GM15510 (cell line): ENCODE data around the gene CD79A.

Experiments used
- POLR2A ChIP-seq: IDR thresholded peaks from 3 replicates; pipeline ENCODE4 v1.6.1; 2011; ENCODE audit warnings: borderline replicate concordance; ENCODE audit not compliant: insufficient read length; ENCODE audit errors: extremely low read depth

The CD79A gene

GRCh38 chr19:41859618-41860418 is 17.3 kb upstream of the CD79A start, which contains the start of gene RPS19:
RPS19 (plus strand) TSS chr19:41860255; CDS start chr19:41860775, 520 bp downstream.
- TF ChIP-seq POLR2A = peak; percentile 89

DNA sequence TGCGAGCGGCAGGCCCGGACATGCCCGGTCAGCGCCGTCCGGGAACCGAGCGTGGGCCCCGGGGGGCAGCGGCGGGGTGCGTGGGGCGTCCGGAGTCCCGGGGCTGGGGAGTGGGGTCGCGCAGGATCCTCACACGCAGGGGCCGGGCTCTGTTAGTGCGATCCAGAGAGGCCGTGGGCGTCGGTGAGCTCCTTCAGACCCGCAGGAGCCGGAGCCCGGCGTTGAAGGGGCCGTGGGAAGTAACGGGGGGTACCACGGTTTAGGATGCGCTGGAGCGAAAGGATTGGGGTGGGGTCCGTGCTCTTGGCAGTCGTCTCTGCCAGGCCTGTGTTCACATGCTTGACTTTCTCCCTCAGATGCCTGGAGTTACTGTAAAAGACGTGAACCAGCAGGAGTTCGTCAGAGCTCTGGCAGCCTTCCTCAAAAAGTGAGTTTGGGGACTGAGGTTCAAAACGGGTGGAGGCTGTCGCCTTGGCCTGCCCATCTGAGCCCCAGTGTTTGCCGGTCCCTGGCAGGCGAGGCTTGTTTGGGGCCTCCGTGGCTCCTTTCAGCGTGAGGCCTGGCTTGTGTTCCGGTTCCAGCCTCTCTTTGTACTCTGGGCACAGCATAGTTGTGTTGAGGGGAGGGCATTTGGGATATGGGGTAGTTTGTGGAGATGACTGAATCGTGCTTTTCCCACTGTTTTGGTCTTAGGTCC is 16.5 kb upstream of the CD79A start:
- no peak for TF ChIP-seq POLR2A

DNA sequence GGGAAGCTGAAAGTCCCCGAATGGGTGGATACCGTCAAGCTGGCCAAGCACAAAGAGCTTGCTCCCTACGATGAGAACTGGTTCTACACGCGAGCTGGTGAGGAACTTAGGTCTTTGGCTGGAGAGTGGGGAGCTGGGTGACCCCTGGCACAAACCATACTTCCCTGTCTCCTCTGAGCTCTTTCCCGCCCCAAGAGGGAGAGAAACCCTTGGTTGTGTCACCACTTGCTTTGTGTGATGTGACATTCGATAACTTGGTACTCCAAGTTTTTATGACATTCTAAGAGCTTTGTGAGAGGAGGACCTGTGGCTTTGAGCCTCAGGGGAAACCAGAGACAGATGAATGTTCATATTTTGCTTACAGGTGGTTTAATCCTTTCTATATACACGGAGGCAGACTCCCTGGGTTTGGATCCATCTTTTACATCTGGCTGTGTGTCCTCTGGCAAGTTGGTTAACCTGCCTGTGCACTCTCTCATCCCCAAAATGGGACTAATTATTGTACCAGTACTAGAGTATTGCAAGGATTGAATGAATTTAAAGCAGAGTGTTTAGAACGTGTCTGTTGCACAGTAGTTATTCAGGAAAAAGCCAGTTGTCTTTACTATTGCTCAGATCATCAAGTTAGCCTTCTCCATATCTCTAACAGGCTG is 15.8 kb upstream of the CD79A start:
- no peak for TF ChIP-seq POLR2A

- TF ChIP-seq POLR2A = no peak
These were observed 15.2 kb upstream of the CD79A start for GRCh38 chr19:41861846-41862245.

DNA sequence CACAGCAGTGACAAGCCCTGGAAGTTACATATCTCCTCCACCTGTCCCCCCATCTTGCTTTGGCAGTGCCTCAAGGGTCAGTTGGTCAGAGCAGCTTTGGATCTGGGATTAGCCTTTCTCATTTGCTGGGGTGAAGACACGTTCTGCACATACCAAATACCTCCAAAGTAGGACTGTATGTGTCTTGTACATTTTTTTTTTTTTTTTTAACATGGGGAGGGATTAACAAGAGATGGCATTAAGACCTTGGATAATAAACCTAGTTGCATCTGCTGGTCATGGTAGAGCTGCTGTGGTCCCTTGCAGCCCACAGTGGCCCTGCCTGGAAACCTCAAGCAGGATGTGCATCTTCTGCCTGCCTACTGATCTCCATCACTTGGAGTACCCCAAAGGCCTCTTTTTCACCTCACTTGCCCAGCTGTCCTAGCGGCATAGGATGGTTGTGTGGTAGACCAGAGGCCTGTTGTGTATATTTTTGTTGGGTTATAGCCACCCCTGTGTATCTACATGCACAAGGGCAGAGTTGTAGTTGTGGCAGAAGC is 14.6 kb upstream of the CD79A start:
- TF ChIP-seq POLR2A = no peak

DNA sequence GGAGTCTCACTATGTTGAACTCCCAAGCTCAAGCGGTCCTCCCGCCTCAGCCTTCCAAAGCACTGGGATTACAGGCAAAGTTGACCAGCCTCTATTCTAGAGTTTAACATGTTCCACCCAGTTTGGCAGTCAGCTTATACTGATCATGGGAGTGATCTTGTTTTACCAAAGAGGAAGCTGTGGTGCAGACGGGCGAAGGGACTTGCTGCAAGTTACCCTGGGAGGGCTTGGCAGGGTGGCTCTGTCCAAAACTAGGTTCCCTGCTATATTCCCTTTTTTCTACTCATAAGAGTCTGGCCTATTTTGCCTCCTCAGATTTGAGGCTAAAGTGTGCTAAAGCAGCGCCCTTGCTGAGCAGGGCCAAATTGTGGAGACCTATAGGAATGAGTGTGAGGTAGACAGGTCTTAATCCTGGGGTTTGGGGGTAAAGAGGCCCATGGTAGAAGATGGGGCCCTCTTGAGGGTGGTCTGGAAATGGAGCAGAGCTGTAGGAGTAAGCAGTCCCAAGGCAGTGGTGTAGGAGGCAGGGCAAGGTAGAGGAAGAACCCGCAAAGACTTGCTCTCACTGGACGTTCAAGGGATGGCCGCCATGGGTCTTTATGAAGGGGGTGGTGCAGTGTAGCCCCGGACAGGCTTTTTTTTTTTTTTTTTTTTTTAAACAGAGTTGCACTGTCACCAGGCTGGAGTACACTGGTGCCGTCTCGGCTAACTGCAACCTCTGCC is 13.7 kb upstream of the CD79A start:
- no peak for TF ChIP-seq POLR2A

- TF ChIP-seq POLR2A = no peak
These were observed 12.7 kb upstream of the CD79A start for GRCh38 chr19:41864374-41864773.

DNA sequence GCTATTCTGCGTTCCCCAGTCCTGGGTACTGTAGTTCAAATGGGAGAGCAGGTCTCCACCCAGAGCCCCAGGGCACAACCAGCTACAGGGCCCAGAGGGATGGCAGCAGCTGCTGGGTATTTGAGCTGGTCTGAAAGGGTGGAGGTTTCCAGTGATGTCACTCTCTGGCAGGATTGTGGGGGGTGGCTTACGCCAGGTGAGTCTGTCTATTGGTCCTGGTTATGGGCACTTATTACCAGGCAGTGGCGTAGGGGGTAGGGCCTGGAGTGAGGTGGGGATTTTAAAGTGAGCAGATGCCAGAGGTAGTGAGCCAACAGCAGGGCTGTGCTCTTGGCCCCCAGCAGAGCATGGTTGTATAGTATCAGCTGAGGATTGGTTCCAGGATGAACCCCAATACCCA is 10.8 kb upstream of the CD79A start:
- TF ChIP-seq POLR2A = no peak

GRCh38 chr19:41868120-41868988 is 8.7 kb upstream of the CD79A start:
- no peak for TF ChIP-seq POLR2A

DNA sequence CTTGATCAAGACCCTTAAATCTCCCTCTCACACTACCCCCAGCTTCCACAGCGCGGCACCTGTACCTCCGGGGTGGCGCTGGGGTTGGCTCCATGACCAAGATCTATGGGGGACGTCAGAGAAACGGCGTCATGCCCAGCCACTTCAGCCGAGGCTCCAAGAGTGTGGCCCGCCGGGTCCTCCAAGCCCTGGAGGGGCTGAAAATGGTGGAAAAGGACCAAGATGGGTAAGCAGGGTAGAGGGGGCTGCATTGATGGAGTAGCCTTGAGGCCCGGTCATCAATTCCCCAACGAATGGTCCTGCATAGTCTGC is 8.1 kb upstream of the CD79A start:
- no peak for TF ChIP-seq POLR2A

DNA sequence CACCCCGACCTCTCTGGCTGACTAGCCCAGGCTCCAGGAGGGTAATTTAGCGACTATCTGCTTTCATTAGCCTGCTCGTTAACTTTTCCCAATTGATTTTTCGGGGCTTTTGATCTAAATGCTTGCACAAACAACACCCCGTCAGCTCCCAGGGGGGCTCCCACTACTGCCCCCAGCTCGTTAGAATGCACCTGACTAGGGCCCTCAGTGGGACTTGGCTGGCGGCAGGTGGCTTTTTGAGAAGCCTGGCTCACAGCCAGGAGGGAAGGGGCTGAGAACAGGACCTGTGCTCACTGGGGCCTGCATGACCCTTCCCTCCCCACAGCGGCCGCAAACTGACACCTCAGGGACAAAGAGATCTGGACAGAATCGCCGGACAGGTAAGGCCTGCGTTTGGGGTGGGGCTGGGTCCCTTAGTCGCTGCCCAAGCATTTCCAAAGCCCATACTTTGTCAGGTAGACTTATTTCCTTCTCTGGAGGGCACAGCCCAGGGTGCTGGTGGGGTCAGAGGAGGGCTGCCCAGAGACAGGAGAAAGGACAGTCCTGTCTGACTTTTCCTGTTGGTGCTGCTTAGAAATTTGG is 7.6 kb upstream of the CD79A start:
- no peak for TF ChIP-seq POLR2A

- TF ChIP-seq POLR2A = no peak
These were observed 6.6 kb upstream of the CD79A start for GRCh38 chr19:41870401-41870873.
